SU-DHL-6 (cell line): ENCODE results near the gene PITX3.

Experiments used
- H2AFZ ChIP-seq: fragments of 200-600 bp; sonication (generic); 2 replicates; pipeline ENCODE4 v1.6.1; 2014; ENCODE audit warnings: low read depth, mild to moderate bottlenecking, moderate library complexity, mixed read lengths, antibody characterized with exemption, low read length; ENCODE audit not compliant: severe bottlenecking
- H3F3A ChIP-seq: fragments of 200-600 bp; shearing (Covaris generic); 2 replicates; pipeline ENCODE4 v1.6.0; 2016; ENCODE audit warnings: antibody characterized with exemption, mild to moderate bottlenecking; ENCODE audit not compliant: insufficient read depth
- H3K27ac ChIP-seq: fragments of 200-600 bp; sonication (generic); 2 replicates; pipeline ENCODE4 v1.5.1; 2016; ENCODE audit warnings: low read depth, mild to moderate bottlenecking, low read length, moderate library complexity, mixed read lengths
- H3K27me3 ChIP-seq: fragments of 200-600 bp; sonication (generic), shearing (Covaris generic); 2 replicates; pipeline ENCODE4 v1.6.0; 2014; ENCODE audit warnings: mild to moderate bottlenecking, low read length
- H3K36me3 ChIP-seq: fragments of 200-600 bp; sonication (generic); 2 replicates; pipeline ENCODE4 v1.6.1; 2014; ENCODE audit warnings: mild to moderate bottlenecking, low read length, mixed read lengths
- H3K4me2 ChIP-seq: fragments of 300-600, 200-600 bp; shearing (Covaris generic), sonication (generic); 2 replicates; pipeline ENCODE4 v1.6.0; 2014; ENCODE audit warnings: low read length, low read depth, mild to moderate bottlenecking; ENCODE audit not compliant: poor library complexity, severe bottlenecking
- H3K4me3 ChIP-seq: fragments of 200-600 bp; sonication (generic); 2 replicates; pipeline ENCODE4 v1.5.1; 2014; ENCODE audit warnings: antibody characterized with exemption, low read length, mild to moderate bottlenecking, mixed read lengths; ENCODE audit not compliant: insufficient read depth, poor library complexity, severe bottlenecking
- H3K79me2 ChIP-seq: fragments of 200-600 bp; sonication (generic); 2 replicates; pipeline ENCODE4 v1.6.1; 2014; ENCODE audit warnings: mild to moderate bottlenecking, low read length, moderate library complexity; ENCODE audit not compliant: insufficient read depth
- H3K9ac ChIP-seq: fragments of 200-600 bp; sonication (generic); 2 replicates; pipeline ENCODE4 v1.7.0; 2014; ENCODE audit warnings: mild to moderate bottlenecking, low read length
- H3K9me2 ChIP-seq: fragments of 200-600 bp; sonication (generic); replicated peaks from 2 replicates; pipeline ENCODE4 v1.6.1; 2014; ENCODE audit warnings: low read length; ENCODE audit not compliant: insufficient read depth
- H3K9me3 ChIP-seq: fragments of 200-600 bp; sonication (generic); 2 replicates; pipeline ENCODE4 v1.6.1; 2014; ENCODE audit warnings: low read length, mixed read lengths; ENCODE audit not compliant: insufficient read depth
- H4K20me1 ChIP-seq: fragments of 200-600 bp; sonication (generic); 2 replicates; pipeline ENCODE4 v1.6.1; 2014; ENCODE audit warnings: low read depth, mild to moderate bottlenecking, antibody characterized with exemption, low read length, moderate library complexity, mixed read lengths
- CTCF ChIP-seq: fragments of 200-600 bp; sonication (generic); IDR thresholded peaks from one replicate; pipeline ENCODE4 v1.5.1; 2017; ENCODE audit warnings: antibody characterized with exemption, mild to moderate bottlenecking, low read length, moderate library complexity; ENCODE audit not compliant: insufficient read depth, poor library complexity, severe bottlenecking
- EZH2phosphoT487 ChIP-seq: fragments of 200-600 bp; sonication (generic), shearing (Covaris generic); conservative IDR thresholded peaks from 2 replicates; pipeline ENCODE4 v1.6.1; 2018; ENCODE audit warnings: mild to moderate bottlenecking, antibody characterized with exemption, low read length, moderate library complexity, mixed read lengths

The PITX3 gene

GRCh38 chr10:102267748-102268147, 26.4 kb upstream of the PITX3 start:
- Histone ChIP-seq H2AFZ (no peak overlapping the region), H3K27ac (no peak overlapping the region), H3K9me2 (no peaks in the 10 kb centered on the region), H3K9me3 (no peaks in the 10 kb centered on the region), H3K9ac (no peak overlapping the region), H3K36me3 (no peaks in the 10 kb centered on the region), H3K79me2 (peaks cover 55% of the 10 kb centered on the region), H3K4me2 (no peak overlapping the region), H3F3A (no peaks in the 10 kb centered on the region), H4K20me1 (no peaks in the 10 kb centered on the region; the same call in 1 of the 2 replicates), H3K27me3 (no peaks in the 10 kb centered on the region), H3K4me3 (no peak overlapping the region)
- TF ChIP-seq EZH2phosphoT487 (no peak), CTCF (no peak)

DNA sequence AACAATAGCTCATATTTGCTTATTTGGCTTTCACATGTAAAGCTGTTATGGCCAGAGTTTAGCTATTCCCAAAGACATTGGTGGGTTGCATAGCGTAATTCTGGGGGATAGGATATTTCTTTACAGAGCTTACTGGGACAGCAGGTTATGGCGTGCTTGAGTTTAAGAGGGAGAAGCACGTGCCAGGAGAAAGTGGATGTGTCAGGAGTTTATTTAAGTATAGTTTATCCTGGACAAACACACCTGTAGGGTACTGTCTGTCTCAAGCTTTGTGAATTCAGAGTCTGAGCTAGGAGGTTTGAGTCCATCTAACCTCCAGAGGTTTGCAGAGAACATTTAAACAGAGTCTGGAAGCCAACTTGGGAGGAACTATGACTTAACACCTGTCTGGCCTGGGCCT, 25.4 kb upstream of the PITX3 start:
- no peak for TF ChIP-seq EZH2phosphoT487
- TF ChIP-seq CTCF = no peak
- H3K27me3 ChIP-seq = no peaks in the 10 kb centered on the region
- no peaks in the 10 kb centered on the region for H3K36me3 ChIP-seq
- H3K4me2 ChIP-seq = no peak overlapping the region
- H4K20me1 ChIP-seq = no peaks in the 10 kb centered on the region
- H3F3A ChIP-seq = no peaks in the 10 kb centered on the region
- H3K9ac ChIP-seq = no peak overlapping the region
- H3K9me2 ChIP-seq = no peaks in the 10 kb centered on the region
- no peak overlapping the region for H2AFZ ChIP-seq
- H3K9me3 ChIP-seq = no peaks in the 10 kb centered on the region
- H3K4me3 ChIP-seq = no peak overlapping the region
- peaks cover 45% of the 10 kb centered on the region for H3K79me2 ChIP-seq
- H3K27ac ChIP-seq = no peak overlapping the region

GRCh38 chr10:102264371-102264770, 23.1 kb upstream of the PITX3 start:
- TF ChIP-seq CTCF (no peak), EZH2phosphoT487 (no peak)
- Histone ChIP-seq H4K20me1 (no peaks in the 10 kb centered on the region), H3K9me3 (no peaks in the 10 kb centered on the region), H2AFZ (no peak overlapping the region), H3K4me3 (no peak overlapping the region), H3K9me2 (no peaks in the 10 kb centered on the region), H3K9ac (no peak overlapping the region), H3K79me2 (peaks cover 41% of the 10 kb centered on the region), H3K27ac (no peak overlapping the region), H3K36me3 (peaks cover 9% of the 10 kb centered on the region; the same call in 1 of the 2 replicates), H3F3A (0 out of 2 replicates have a peak, but pooled peaks cover 5% of the 10 kb centered on the region), H3K4me2 (no peak overlapping the region), H3K27me3 (no peaks in the 10 kb centered on the region)
